Measurements from ENCODE around the gene NPBWR2.

GRCh38 chr20:64106435-64106961 is 867 bp downstream of the NPBWR2 start:
- no peak for TF ChIP-seq CTCF (IDR thresholded peaks at IDR 0.05)
- TF ChIP-seq POLR2A (IDR thresholded peaks at IDR 0.05), result no peak

Data from right lobe of liver (tissue), 4 donors.